Activated T-helper 17 cell treated with anti-CD3 and anti-CD28 coated beads, Interleukin-2, amount 50 U/mL, for 72 hours (primary cell): ENCODE measurements around the gene SCYGR7. TPM values are rescaled to one million over a fixed set of nuclear protein-coding genes. Genes with fewer than 3 reads are reported as not detected.
"Not testable (repeated sequence)": the region's sequence is repeated elsewhere in the genome, so short reads cannot be mapped to it uniquely, and the experiment has no call there.

Experiments used
- ATAC-seq: fragments of 150-1000 bp; cut with Tn5 transposase; replicated peaks from 2 replicates; pipeline ENCODE4 v1.10.0; 2021; ENCODE audit warnings: mild to moderate bottlenecking, moderate library complexity
- H3K27ac Mint-ChIP-seq: one replicate; pipeline ENCODE4 v1.8.0; 2022; ENCODE audit warnings: mixed read lengths
- H3K27me3 Mint-ChIP-seq: one replicate; pipeline ENCODE4 v1.8.0; 2022; ENCODE audit warnings: mixed read lengths
- H3K36me3 Mint-ChIP-seq: one replicate; pipeline ENCODE4 v1.8.0; 2022; ENCODE audit warnings: low read depth, mild to moderate bottlenecking, mixed read lengths
- H3K4me1 Mint-ChIP-seq: one replicate; pipeline ENCODE4 v1.8.0; 2022; ENCODE audit warnings: mixed read lengths
- H3K4me3 Mint-ChIP-seq: one replicate; pipeline ENCODE4 v1.8.0; 2022; ENCODE audit warnings: mild to moderate bottlenecking, mixed read lengths
- H3K9me3 Mint-ChIP-seq: one replicate; pipeline ENCODE4 v1.8.0; 2022; ENCODE audit warnings: mixed read lengths
- total RNA-seq, 2 donors: library from RNA; stranded (reverse); gene quantifications; one replicate each; pipeline ENCODE4 v1.2.3, GENCODE V29; 2022

SCYGR7 gene
- total RNA-seq, 2 donors from 2014 or later = not detected

DNA sequence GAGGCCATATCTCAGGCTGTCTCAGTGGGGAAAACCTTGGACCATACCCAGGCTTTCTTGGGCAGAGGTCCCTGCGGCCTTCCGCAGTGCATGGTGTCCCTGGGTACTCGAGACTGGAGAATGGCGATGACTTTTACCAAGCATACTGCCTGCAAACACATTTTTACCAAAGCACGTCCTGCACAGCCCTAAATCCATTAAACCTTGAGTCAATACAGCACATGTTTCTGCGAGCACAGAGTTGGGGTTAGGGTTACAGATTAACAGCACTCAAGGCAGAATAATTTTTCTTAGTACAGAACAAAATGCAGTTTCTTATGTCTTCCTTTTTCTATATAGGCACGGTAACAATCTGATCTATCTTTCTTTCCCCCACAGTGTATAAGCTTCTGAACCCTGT is 5.3 kb upstream of the SCYGR7 start:
- not testable (repeated sequence) for H3K9me3 Mint-ChIP-seq, H3K36me3 Mint-ChIP-seq, H3K27ac Mint-ChIP-seq, H3K4me3 Mint-ChIP-seq, ATAC-seq, H3K4me1 Mint-ChIP-seq
- H3K27me3 Mint-ChIP-seq = peaks cover 11% of the 10 kb centered on the region

DNA sequence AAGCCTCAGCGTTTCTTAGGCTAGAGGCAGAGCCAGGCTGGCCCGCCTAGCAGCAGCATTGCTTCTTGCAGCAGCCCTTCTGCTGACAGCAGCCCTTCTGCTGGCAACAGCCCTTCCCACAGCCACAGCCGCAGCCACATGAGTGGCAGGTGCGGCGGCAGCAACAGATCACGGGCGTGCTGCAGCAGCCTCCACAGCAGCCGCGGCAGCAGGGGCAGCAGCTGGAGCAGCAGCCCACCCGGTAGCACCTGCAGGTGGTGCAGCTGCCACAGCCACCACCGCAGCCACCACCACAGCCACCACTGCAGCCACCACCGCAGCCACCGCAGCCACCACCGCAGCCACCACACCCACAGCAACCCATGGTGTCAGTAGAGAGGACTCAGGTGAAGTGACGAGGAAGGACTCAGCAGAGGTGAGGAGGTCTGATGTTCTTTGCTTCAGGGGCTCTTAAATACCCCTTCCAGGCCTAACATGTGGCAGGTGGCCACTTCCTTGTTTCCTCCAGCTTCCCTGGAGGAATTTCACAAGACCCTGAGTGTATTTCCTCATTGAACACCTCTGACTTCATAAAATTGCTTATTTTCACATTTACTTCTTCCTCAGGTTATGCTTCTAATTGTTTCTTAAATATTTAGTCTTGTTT is 3.6 kb upstream of the SCYGR7 start, which contains the start of gene SCYGR6:
Gene SCYGR6, minus strand, starts transcription at position 364 of the 646 bp plus-strand sequence. Its CDS starts 0 bp downstream, at position 364.
- ATAC-seq = no peak
- H3K36me3 Mint-ChIP-seq = no peaks in the 10 kb centered on the region

DNA sequence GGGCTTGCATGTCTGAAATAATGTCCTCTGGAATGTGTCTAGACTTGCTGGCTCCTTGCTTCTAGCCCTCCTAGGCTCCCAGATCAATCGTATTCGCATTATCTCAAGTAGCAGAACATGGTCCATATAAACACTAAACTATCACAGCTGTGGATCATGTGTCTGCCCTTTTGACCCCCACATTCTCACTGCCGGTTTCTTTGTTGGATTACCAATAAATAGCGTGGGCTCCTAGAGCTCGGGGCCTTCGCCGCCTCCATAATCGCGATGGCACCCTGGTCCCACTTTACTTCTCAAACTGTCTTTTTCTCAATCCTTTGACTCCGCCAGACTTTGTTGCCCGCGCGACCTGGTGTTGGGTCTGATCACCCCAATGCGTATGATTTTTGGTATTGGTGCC is 11.2 kb downstream of the SCYGR7 start:
- Mint-ChIP-seq H3K27ac (no peak overlapping the region), H3K36me3 (no peaks in the 10 kb centered on the region), H3K9me3 (no peaks in the 10 kb centered on the region), H3K4me3 (no peak overlapping the region), H3K27me3 (peaks cover 4% of the 10 kb centered on the region), H3K4me1 (no peaks in the 10 kb centered on the region)
- no peak for ATAC-seq

More for the DNA sequence above, 3.6 kb upstream of the SCYGR7 start, which contains the start of gene SCYGR6:
- Mint-ChIP-seq H3K9me3 (no peaks in the 10 kb centered on the region), H3K27me3 (peaks cover 16% of the 10 kb centered on the region), H3K27ac (no peak within 1 kb of the TSS), H3K4me1 (no peaks in the 10 kb centered on the region), H3K4me3 (no peak within 1 kb of the TSS)

DNA sequence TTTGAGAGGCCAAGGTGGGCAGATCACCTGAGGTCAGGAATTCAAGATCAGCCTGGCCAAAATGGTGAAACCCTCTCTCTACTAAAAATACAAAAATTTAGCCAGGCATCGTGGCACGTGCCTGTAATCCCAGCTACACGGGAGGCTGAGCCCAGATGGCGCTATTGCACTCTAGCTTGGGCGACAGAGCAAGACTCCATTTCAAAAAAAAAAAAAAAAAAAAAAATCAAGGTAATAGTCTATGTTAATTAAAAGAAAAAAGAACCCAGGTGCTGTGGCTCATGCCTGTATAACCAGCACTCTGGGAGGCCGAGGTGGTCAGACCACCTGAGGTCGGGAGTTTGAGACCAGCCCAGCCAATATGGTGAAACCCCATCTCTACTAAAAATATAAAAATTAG is 12.6 kb downstream of the SCYGR7 start:
- not testable (repeated sequence) for H3K27me3 Mint-ChIP-seq, H3K9me3 Mint-ChIP-seq, H3K4me1 Mint-ChIP-seq, H3K27ac Mint-ChIP-seq, ATAC-seq, H3K4me3 Mint-ChIP-seq, H3K36me3 Mint-ChIP-seq

DNA sequence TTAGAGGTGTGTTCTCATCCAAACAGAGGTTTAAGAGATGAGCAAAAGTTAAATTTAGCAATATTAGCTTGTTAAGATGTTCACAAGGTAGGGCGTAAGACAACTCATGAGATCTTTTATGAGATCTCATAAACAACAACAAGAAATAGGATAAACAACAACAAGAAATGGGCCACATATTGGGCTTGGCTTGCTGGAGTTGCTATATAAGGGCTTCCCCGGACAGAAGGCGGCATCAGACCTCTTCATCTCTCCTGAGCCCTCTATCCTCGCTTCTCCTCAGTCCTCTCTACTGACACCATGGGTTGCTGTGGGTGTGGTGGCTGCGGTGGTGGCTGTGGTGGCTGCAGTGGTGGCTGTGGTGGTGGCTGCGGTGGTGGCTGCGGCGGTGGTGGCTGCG is 17.5 kb downstream of the SCYGR7 start, which contains the start of gene SCYGR8:
Gene SCYGR8, plus strand, starts transcription at position 301 of the 400 bp plus-strand sequence. Its CDS starts 0 bp downstream, at position 301.
- Mint-ChIP-seq H3K4me1 (no peaks in the 10 kb centered on the region), H3K4me3 (no peak within 1 kb of the TSS), H3K36me3 (no peaks in the 10 kb centered on the region), H3K27me3 (no peaks in the 10 kb centered on the region), H3K27ac (no peak within 1 kb of the TSS), H3K9me3 (no peaks in the 10 kb centered on the region)
- no peak for ATAC-seq

DNA sequence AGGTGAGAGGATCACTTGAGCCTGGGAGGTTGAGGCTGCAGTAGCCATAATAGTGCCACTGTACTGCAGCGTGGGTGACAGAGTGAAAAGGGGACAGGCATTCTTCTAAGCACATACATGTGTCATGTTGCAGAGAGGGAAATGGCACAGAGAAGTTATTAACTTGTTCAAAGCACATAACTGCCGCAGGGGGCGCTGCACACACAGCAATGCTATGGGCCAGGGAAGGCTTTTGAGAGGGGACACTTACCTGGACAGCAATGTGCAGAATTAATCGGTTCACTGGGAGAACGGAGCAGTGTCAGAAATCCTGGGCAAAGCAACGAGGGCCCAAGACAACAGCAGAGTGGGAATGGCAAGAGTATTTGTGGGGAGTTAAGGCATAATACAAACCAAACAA is 19.9 kb downstream of the SCYGR7 start:
- no peak overlapping the region for H3K27ac Mint-ChIP-seq
- H3K36me3 Mint-ChIP-seq = no peaks in the 10 kb centered on the region
- H3K27me3 Mint-ChIP-seq = no peaks in the 10 kb centered on the region
- no peak overlapping the region for H3K4me3 Mint-ChIP-seq
- no peak for ATAC-seq
- H3K4me1 Mint-ChIP-seq = no peaks in the 10 kb centered on the region
- no peaks in the 10 kb centered on the region for H3K9me3 Mint-ChIP-seq

DNA sequence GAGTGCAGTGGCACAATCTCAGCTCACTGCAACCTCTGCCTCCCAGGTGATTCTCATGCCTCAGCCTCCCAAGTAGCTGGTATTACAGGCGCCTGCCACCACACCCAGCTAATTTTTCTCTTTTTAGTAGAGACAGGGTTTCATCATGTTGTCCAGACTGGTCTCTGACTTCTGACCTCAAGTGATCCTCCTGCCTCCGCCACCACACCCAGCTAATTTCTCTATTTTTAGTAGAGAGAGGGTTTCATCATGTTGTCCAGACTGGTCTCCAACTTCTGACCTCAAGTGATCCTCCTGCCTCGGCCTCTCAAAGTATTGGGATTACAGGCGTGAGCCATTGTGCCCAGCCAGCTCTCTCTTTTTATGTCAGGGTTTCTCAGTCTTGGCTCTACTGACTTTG is 28.1 kb downstream of the SCYGR7 start:
- not testable (repeated sequence) for H3K4me3 Mint-ChIP-seq, ATAC-seq, H3K27ac Mint-ChIP-seq, H3K36me3 Mint-ChIP-seq, H3K9me3 Mint-ChIP-seq, H3K4me1 Mint-ChIP-seq
- H3K27me3 Mint-ChIP-seq = peaks cover 13% of the 10 kb centered on the region

DNA sequence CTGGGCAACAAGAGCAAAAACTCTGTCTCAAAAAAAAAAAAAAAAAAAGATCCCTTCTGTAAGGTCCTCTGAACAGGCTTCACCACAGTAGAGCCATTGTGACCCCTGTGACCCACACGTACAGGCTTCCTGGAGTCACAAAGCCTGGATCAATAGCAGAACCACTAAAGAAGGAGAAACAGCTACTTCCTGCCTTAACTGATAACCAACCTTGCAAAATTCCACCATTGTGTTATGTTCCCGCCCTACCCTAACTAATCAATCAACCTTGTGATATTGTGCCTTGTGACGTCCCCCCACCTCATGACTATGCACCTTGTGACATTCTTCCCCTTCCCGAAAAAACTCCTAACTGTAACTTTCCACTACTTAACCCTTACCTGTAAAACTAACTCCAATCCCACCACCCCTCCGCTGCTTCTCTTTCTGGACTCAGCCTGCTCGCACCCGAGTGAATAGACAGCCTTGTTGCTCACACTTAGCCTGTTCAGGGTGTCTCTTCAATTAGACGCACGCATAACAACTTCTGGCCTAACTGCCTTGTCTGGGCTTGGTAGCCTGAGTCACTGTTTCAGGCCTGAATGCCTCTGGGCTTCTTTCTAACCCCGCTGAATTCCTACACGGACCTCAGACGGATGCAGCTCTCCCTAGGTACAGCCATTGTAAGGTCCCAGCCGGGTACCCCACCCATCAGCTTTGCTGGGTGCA is 31.4 kb downstream of the SCYGR7 start:
- no peak for ATAC-seq
- no peaks in the 10 kb centered on the region for H3K36me3 Mint-ChIP-seq

DNA sequence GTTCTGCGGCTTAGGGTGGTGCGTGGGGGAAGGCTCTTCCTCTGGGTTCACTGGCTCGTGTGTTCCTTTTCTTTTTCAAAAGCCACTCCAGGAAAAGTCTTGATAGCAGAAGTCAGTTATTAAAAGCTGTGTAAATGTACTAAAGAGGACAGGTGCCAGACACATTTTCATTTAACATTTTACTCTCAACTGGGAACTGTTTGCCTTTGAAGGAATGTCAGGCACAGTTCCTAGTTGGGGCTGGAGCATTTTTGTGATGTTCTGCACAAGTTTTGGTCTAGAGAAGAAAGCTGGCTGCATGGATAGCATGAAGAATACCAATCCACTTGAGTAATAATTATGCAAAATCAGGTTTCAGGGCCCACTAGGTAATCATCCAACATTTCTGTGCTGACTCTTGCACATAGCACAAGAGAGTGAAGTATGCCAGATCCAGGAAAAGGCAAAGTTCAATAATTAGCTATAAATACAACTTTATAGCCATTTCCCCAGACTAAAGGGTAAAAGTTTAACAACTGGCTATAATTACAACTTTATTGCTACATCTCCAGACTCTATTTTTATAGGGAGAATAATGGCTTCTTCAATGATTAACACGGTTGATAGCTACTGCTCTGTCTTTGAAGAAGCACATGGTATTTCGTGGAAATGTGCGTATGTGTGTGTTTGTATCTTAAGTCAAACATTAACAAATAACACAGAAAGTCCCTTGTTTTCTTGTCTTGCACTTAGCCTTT is 33.8 kb downstream of the SCYGR7 start:
- no peak for ATAC-seq
- Mint-ChIP-seq H3K27ac (no peak overlapping the region), H3K36me3 (no peaks in the 10 kb centered on the region), H3K4me1 (peaks cover 4% of the 10 kb centered on the region), H3K27me3 (peaks cover 5% of the 10 kb centered on the region), H3K9me3 (no peaks in the 10 kb centered on the region), H3K4me3 (no peak overlapping the region)

More for the DNA sequence above, 31.4 kb downstream of the SCYGR7 start:
- H3K4me3 Mint-ChIP-seq = no peak overlapping the region
- no peaks in the 10 kb centered on the region for H3K9me3 Mint-ChIP-seq
- no peaks in the 10 kb centered on the region for H3K4me1 Mint-ChIP-seq
- H3K27me3 Mint-ChIP-seq = peaks cover 9% of the 10 kb centered on the region
- no peak overlapping the region for H3K27ac Mint-ChIP-seq

DNA sequence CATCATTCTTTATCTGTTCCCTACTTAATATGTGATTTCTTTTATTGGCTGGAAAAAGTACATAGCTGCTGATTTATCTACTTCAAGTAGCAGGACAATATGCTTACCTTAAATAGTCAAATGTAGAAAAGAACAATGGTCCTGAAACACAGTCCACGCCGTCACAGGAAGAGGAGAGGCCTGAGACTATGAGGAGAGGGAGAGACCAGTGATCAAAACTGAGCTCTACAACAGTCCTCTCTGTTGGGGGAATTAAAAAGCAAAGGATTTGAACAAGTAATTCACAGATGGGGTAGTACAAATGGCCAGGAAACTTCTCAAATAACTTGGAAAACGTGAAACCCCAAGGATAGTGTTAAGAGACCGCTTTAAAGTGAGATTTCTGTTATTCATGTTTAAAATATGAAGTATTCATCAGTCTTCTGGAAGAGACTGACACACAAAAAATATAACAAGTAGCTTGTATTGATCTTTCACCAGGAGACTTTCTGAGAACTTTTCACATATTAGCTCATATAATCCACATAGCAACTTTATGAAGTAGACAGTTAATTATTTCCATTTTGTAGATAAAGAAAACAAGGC is 37.7 kb downstream of the SCYGR7 start:
- Mint-ChIP-seq H3K36me3 (no peaks in the 10 kb centered on the region), H3K9me3 (no peaks in the 10 kb centered on the region), H3K27me3 (no peaks in the 10 kb centered on the region), H3K27ac (peak overlapping the region; percentile 7), H3K4me3 (no peak overlapping the region), H3K4me1 (peaks cover 4% of the 10 kb centered on the region)
- no peak for ATAC-seq

DNA sequence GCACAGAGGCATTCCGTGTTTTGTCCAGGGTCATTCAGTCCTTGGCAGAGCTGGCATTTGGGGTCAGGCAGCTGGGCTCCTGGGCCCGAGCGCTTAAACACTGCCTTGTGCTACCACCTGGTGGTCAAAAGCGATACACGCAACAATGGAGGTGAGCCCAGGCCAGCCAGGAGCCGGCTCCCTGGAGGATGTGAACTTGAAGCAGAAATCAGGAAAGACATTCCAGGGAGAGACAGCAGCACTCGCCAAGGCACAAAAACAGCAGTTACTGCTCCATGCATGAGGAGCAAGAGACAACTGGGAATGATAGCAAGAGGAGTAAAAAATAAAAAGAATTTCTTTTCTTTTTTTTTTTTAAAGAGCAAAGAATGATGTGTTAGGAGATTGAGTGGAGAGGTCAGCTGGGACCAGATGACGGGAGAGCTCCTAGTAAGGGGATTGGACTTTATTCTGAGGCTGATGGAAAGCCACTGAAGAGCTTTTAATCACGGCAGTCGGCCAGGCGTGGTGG is 38.3 kb downstream of the SCYGR7 start:
- Mint-ChIP-seq H3K9me3 (no peaks in the 10 kb centered on the region), H3K27ac (peak overlapping the region; percentile 7), H3K36me3 (no peaks in the 10 kb centered on the region), H3K4me1 (peaks cover 4% of the 10 kb centered on the region), H3K27me3 (no peaks in the 10 kb centered on the region), H3K4me3 (no peak overlapping the region)
- peak; percentile 91 for ATAC-seq

DNA sequence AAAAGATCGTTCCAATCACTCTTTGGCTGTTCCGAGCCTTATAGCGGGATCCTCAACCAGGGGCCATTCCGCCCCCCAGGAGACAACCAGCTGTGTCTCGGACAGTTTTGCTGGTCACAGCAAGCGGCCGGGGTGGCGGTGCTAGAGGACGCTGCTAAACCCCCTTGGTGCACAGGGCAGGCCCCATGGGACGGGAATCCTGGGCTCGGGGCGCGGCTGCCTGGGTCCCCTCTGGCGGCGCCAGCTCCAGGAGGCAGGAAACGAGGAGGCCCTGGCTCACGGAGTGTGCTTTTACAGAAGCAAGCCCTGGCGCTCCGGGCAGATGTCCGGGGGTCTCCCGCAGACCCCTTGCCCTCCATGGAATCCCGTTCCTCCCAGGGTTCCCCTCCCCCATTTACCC is 39.7 kb downstream of the SCYGR7 start:
- ATAC-seq = no peak
- H3K9me3 Mint-ChIP-seq = no peaks in the 10 kb centered on the region
- H3K36me3 Mint-ChIP-seq = no peaks in the 10 kb centered on the region
- no peaks in the 10 kb centered on the region for H3K27me3 Mint-ChIP-seq
- H3K27ac Mint-ChIP-seq = no peak overlapping the region
- peaks cover 10% of the 10 kb centered on the region for H3K4me1 Mint-ChIP-seq
- H3K4me3 Mint-ChIP-seq = no peak overlapping the region

DNA sequence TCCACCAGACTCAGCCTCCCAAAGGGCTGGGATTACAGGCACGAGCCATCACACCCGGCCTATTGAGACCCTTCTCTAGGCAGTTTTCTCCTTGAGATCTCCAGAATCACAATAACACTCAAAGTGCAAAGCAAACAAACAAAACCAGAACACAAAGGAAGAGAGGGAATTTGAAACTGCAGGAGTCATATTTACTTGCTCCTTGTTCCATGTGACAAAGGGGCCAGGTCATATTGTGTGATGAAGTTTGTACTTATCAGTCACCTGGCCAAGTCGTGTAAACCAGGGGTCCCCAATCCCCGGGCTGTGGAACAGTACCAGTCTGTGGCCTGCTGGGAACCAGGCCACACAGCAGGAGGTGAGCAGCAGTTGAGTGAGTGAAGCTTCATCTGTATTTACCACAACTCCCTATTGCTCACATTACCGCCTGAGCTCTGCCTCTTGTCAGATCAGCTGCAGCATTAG is 44.1 kb downstream of the SCYGR7 start:
- peaks cover 26% of the 10 kb centered on the region for H3K4me1 Mint-ChIP-seq
- H3K27ac Mint-ChIP-seq = no peak overlapping the region
- peaks cover 4% of the 10 kb centered on the region for H3K36me3 Mint-ChIP-seq
- no peaks in the 10 kb centered on the region for H3K9me3 Mint-ChIP-seq
- no peak for ATAC-seq
- no peaks in the 10 kb centered on the region for H3K27me3 Mint-ChIP-seq
- no peak overlapping the region for H3K4me3 Mint-ChIP-seq

DNA sequence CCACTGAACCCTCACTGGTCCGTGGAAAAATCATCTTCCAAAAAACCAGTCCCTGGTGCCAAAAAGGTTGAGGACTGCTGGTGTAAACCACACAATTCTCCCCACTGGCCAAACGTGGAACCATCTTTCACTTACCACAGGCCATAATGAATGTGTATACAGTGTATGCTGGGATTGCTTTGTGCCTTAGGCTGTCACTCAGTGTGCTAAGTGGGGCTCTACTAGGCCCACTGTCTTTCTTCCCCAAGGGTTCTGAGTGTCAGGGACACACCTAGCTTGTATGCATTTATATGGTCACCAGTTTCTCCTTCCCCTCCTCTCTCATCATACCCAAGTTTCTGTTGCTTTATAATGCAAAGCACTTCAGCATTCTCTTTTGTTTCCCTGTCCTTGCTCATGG is 44.8 kb downstream of the SCYGR7 start:
- no peak overlapping the region for H3K27ac Mint-ChIP-seq
- H3K4me1 Mint-ChIP-seq = peaks cover 26% of the 10 kb centered on the region
- no peaks in the 10 kb centered on the region for H3K27me3 Mint-ChIP-seq
- H3K36me3 Mint-ChIP-seq = peaks cover 4% of the 10 kb centered on the region
- H3K9me3 Mint-ChIP-seq = no peaks in the 10 kb centered on the region
- ATAC-seq = no peak
- peak overlapping the region; percentile 78 for H3K4me3 Mint-ChIP-seq
